Peyer's patch (tissue), 4 donors: Measurements from ENCODE around the gene PRDM12.

ENCODE experiments used
- POLR2A ChIP-seq, 2 donors: fragments of 450-650 bp; IDR thresholded peaks; one replicate each; pipeline ENCODE4 v1.5.1; 2017; ENCODE audit warnings: antibody characterized with exemption in 2 of 2, mild to moderate bottlenecking in 2 of 2, moderate library complexity in 2 of 2
- TF ChIP-seq, protein P1 (sequence below), 6 experiments: fragments of 450-650 bp in 4 of 6; fragments of 200-600 bp in 2 of 6; sonication (generic) in 1 of 6; IDR thresholded peaks; one replicate each; pipeline ENCODE4 v1.5.1; 2017 to 2019; ENCODE audit warnings: antibody characterized with exemption in 6 of 6, mild to moderate bottlenecking in 3 of 6, moderate library complexity in 1 of 6

DNA sequence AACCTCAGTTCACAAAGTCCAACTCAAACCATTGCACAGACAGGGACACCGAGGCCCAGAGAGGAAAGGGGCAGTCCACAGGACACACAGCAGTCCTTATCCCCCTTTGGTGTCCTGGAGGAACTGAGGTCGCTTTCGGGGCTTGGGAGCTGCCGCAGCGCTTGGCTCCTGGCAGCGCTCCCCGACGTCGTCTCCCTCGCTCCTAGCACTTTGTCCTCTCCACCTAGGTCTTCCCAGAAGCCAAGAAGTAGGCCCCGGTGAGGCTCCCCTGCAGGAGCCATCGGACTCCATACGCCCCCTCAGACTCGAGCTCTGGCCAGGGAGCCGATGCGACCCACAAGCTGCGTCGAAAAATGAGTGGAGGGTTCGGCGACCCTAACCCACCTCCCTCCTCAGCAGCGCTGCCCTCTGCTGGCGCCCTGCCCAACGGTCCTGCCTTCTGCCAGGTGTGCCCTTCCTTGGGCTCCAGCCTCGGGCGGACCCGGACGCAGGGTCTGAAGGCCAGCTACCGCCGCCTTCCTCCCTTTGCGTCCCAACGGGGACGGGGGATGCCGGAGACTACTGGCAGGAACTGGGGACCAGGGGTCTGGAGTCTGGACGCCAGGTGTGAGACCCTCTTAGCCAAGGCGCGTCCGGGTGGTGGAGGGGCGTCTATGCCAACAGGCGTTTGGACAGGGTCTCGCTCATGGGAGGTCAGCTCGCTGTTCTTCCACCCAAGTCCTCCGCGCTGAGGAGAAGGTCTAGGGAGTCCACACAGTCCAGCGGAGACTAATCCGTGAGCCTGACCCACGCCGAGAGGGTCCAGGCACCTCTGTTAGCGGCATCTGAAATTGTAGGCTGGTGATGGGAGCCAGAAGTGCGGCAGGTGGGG lies 2.1 kb upstream of the PRDM12 start:
- TF ChIP-seq, protein P1, sequence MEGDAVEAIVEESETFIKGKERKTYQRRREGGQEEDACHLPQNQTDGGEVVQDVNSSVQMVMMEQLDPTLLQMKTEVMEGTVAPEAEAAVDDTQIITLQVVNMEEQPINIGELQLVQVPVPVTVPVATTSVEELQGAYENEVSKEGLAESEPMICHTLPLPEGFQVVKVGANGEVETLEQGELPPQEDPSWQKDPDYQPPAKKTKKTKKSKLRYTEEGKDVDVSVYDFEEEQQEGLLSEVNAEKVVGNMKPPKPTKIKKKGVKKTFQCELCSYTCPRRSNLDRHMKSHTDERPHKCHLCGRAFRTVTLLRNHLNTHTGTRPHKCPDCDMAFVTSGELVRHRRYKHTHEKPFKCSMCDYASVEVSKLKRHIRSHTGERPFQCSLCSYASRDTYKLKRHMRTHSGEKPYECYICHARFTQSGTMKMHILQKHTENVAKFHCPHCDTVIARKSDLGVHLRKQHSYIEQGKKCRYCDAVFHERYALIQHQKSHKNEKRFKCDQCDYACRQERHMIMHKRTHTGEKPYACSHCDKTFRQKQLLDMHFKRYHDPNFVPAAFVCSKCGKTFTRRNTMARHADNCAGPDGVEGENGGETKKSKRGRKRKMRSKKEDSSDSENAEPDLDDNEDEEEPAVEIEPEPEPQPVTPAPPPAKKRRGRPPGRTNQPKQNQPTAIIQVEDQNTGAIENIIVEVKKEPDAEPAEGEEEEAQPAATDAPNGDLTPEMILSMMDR (IDR thresholded peaks at IDR 0.05): no peak
- no peak for TF ChIP-seq POLR2A (IDR thresholded peaks at IDR 0.05)
